ENCODE measurements around the gene FBXO22.
"Not testable (repeated sequence)": the region's sequence is repeated elsewhere in the genome, so short reads cannot be mapped to it uniquely, and the experiment has no call there.

The FBXO22 gene

GRCh38 chr15:75903331-75904239 is at the start of gene FBXO22:
FBXO22 (plus strand) TSS chr15:75903878; CDS start chr15:75903964, 86 bp downstream.
- DNase-seq = peak; percentile 96

- no peak for DNase-seq
Observed at GRCh38 chr15:75857886-75858285, 45.8 kb upstream of the FBXO22 start.

GRCh38 chr15:75861750-75862402 is 41.8 kb upstream of the FBXO22 start:
- DNase-seq = no peak

- DNase-seq = no peak
Observed at GRCh38 chr15:75862796-75863195, 40.9 kb upstream of the FBXO22 start.

- no peak for DNase-seq
Observed at GRCh38 chr15:75864213-75865059, 39.2 kb upstream of the FBXO22 start.

- DNase-seq = not testable (repeated sequence)
Observed at GRCh38 chr15:75866045-75866444, 37.6 kb upstream of the FBXO22 start.

GRCh38 chr15:75866916-75867315 is 36.8 kb upstream of the FBXO22 start:
- DNase-seq = no peak

GRCh38 chr15:75867449-75867848 is 36.2 kb upstream of the FBXO22 start:
- DNase-seq = no peak

GRCh38 chr15:75868019-75868418 is 35.7 kb upstream of the FBXO22 start:
- no peak for DNase-seq

GRCh38 chr15:75869446-75869845 is 34.2 kb upstream of the FBXO22 start:
- no peak for DNase-seq

GRCh38 chr15:75871589-75871988 is 32.1 kb upstream of the FBXO22 start:
- DNase-seq = not testable (repeated sequence)

GRCh38 chr15:75872403-75872990 is 31.2 kb upstream of the FBXO22 start:
- DNase-seq = no peak

GRCh38 chr15:75884041-75884440 is 19.6 kb upstream of the FBXO22 start:
- DNase-seq = no peak

GRCh38 chr15:75887178-75887577 is 16.5 kb upstream of the FBXO22 start:
- no peak for DNase-seq

- peak; percentile 16 for DNase-seq
Observed at GRCh38 chr15:75891895-75892294, 11.8 kb upstream of the FBXO22 start.

GRCh38 chr15:75895731-75896130 is 7.9 kb upstream of the FBXO22 start:
- no peak for DNase-seq

GRCh38 chr15:75900577-75900976 is 3.1 kb upstream of the FBXO22 start:
- DNase-seq = no peak

- no peak for DNase-seq
Observed at GRCh38 chr15:75902129-75902557, 1.5 kb upstream of the FBXO22 start.

GRCh38 chr15:75905231-75905630 is 1.6 kb downstream of the FBXO22 start:
- no peak for DNase-seq

- not testable (repeated sequence) for DNase-seq
Observed at GRCh38 chr15:75910355-75910754, 6.7 kb downstream of the FBXO22 start.

GRCh38 chr15:75916978-75917377 is 13.3 kb downstream of the FBXO22 start:
- DNase-seq = no peak

- DNase-seq = no peak
Observed at GRCh38 chr15:75918135-75918534, 14.5 kb downstream of the FBXO22 start.

- no peak for DNase-seq
Observed at GRCh38 chr15:75920079-75920478, 16.4 kb downstream of the FBXO22 start.

Data from activated CD4-positive, alpha-beta T cell treated with anti-CD3 and anti-CD28 coated beads, Interleukin-10, Interleukin-2, amounts not matched to agents 100 ng/mL and 50 ng/mL, durations not matched to agents 16 hours and 8 hours (primary cell).